Measurements from ENCODE around the gene SMKR1. TPM values are rescaled to one million over a fixed set of nuclear protein-coding genes. Genes with fewer than 3 reads are reported as not detected.
"Not testable (repeated sequence)": the region's sequence is repeated elsewhere in the genome, so short reads cannot be mapped to it uniquely, and the experiment has no call there.

The SMKR1 gene
- total RNA-seq, 1 experiment from 2014 or later, result 4.6 TPM

GRCh38 chr7:129481376-129481775, 21.0 kb upstream of the SMKR1 start:
- DNase-seq (ENCODE audit: extremely low read depth, low read depth), result not testable (repeated sequence)

GRCh38 chr7:129482781-129483180, 19.6 kb upstream of the SMKR1 start:
- no peak for DNase-seq (ENCODE audit: extremely low read depth, low read depth)

- DNase-seq (ENCODE audit: extremely low read depth, low read depth), result no peak
Observed at GRCh38 chr7:129489491-129489890, 12.8 kb upstream of the SMKR1 start.

GRCh38 chr7:129492391-129492790, 9.9 kb upstream of the SMKR1 start:
- no peak for DNase-seq (ENCODE audit: extremely low read depth, low read depth)

- DNase-seq (ENCODE audit: extremely low read depth, low read depth), result no peak
Observed at GRCh38 chr7:129493555-129493954, 8.8 kb upstream of the SMKR1 start.

GRCh38 chr7:129494041-129494440, 8.3 kb upstream of the SMKR1 start:
- no peak for DNase-seq (ENCODE audit: extremely low read depth, low read depth)

GRCh38 chr7:129495987-129496386, 6.3 kb upstream of the SMKR1 start:
- no peak for DNase-seq (ENCODE audit: extremely low read depth, low read depth)

GRCh38 chr7:129496653-129497052, 5.7 kb upstream of the SMKR1 start:
- DNase-seq (ENCODE audit: extremely low read depth, low read depth), result no peak

GRCh38 chr7:129497156-129497555, 5.2 kb upstream of the SMKR1 start:
- DNase-seq (ENCODE audit: extremely low read depth, low read depth), result no peak

GRCh38 chr7:129498021-129498420, 4.3 kb upstream of the SMKR1 start:
- no peak for DNase-seq (ENCODE audit: extremely low read depth, low read depth)

- DNase-seq (ENCODE audit: extremely low read depth, low read depth), result no peak
Observed at GRCh38 chr7:129499999-129500398, 2.3 kb upstream of the SMKR1 start.

- no peak for DNase-seq (ENCODE audit: extremely low read depth, low read depth)
Observed at GRCh38 chr7:129502708-129503685, 666 bp downstream of the SMKR1 start.

- no peak for DNase-seq (ENCODE audit: extremely low read depth, low read depth)
Observed at GRCh38 chr7:129503725-129504124, 1.4 kb downstream of the SMKR1 start.

GRCh38 chr7:129512192-129512591, 9.9 kb downstream of the SMKR1 start:
- no peak for DNase-seq (ENCODE audit: extremely low read depth, low read depth)

GRCh38 chr7:129513546-129513945, 11.2 kb downstream of the SMKR1 start:
- DNase-seq (ENCODE audit: extremely low read depth, low read depth), result no peak

GRCh38 chr7:129514683-129515082, 12.4 kb downstream of the SMKR1 start:
- no peak for DNase-seq (ENCODE audit: extremely low read depth, low read depth)

- no peak for DNase-seq (ENCODE audit: extremely low read depth, low read depth)
Observed at GRCh38 chr7:129515381-129515780, 13.1 kb downstream of the SMKR1 start.

GRCh38 chr7:129517931-129518330, 15.6 kb downstream of the SMKR1 start:
- no peak for DNase-seq (ENCODE audit: extremely low read depth, low read depth)

GRCh38 chr7:129519464-129519863, 17.1 kb downstream of the SMKR1 start:
- no peak for DNase-seq (ENCODE audit: extremely low read depth, low read depth)

- no peak for DNase-seq (ENCODE audit: extremely low read depth, low read depth)
Observed at GRCh38 chr7:129522088-129522970, 20.0 kb downstream of the SMKR1 start.

- DNase-seq (ENCODE audit: extremely low read depth, low read depth), result no peak
Observed at GRCh38 chr7:129522971-129523340, 20.6 kb downstream of the SMKR1 start.

Measured in NCI-H460 (cell line).